RWPE2 (cell line): ENCODE measurements around the gene CTXN1.
A peak's percentile ranks its signal among the peaks of the same experiment; 100 is the strongest.

Experiments used
- ATAC-seq: fragments of 200-7000 bp; cut with Tn5 transposase; 3 replicates; pipeline ENCODE4 v1.9.1; 2021; ENCODE audit warnings: low read depth
- DNase-seq: peaks from one replicate; pipeline ENCODE4 v3.0.0-alpha.2; 2020; ENCODE audit warnings: low spot score
- H3K27ac ChIP-seq: fragments of 450-650 bp; 2 replicates; pipeline ENCODE4 v1.5.1; 2017; ENCODE audit warnings: mild to moderate bottlenecking; ENCODE audit not compliant: poor library complexity, severe bottlenecking
- H3K27me3 ChIP-seq: fragments of 250-450 bp; sonication (Bioruptor Pico); 2 replicates; pipeline ENCODE4 v1.5.1; 2021; ENCODE audit warnings: mild to moderate bottlenecking, moderate library complexity; ENCODE audit not compliant: insufficient read depth, poor library complexity, severe bottlenecking
- H3K36me3 ChIP-seq: fragments of 250-450 bp; sonication (Bioruptor Pico); 2 replicates; pipeline ENCODE4 v1.5.1; 2020; ENCODE audit warnings: low read depth, mild to moderate bottlenecking, moderate library complexity
- H3K4me1 ChIP-seq: fragments of 250-450 bp; sonication (Bioruptor Pico); 2 replicates; pipeline ENCODE4 v1.5.1; 2021; ENCODE audit warnings: mild to moderate bottlenecking, moderate library complexity; ENCODE audit not compliant: insufficient read depth, poor library complexity, severe bottlenecking
- H3K4me3 ChIP-seq: fragments of 250-450 bp; sonication (Bioruptor Pico); 2 replicates; pipeline ENCODE4 v1.5.1; 2021; ENCODE audit warnings: mild to moderate bottlenecking, moderate library complexity; ENCODE audit not compliant: severe bottlenecking
- H3K9me3 ChIP-seq: fragments of 250-450 bp; sonication (Bioruptor Pico); 2 replicates; pipeline ENCODE4 v1.5.1; 2021; ENCODE audit warnings: mild to moderate bottlenecking, moderate library complexity; ENCODE audit not compliant: severe bottlenecking
- CTCF ChIP-seq: fragments of 450-650 bp; IDR thresholded peaks from one replicate; pipeline ENCODE4 v1.5.1; 2017; ENCODE audit warnings: mild to moderate bottlenecking, moderate library complexity; ENCODE audit not compliant: poor library complexity, severe bottlenecking

CTXN1 gene

GRCh38 chr19:7915250-7916102 lies 10.5 kb downstream of the CTXN1 start:
- Histone ChIP-seq H3K9me3 (no peaks in the 10 kb centered on the region), H3K27ac (peak overlapping the region; percentile 22), H3K36me3 (peaks cover 15% of the 10 kb centered on the region), H3K4me3 (peak overlapping the region; percentile 42), H3K27me3 (peaks cover 7% of the 10 kb centered on the region), H3K4me1 (no peaks in the 10 kb centered on the region)
- TF ChIP-seq CTCF = no peak
- ATAC-seq (no peak), DNase-seq (no peak)

- Histone ChIP-seq H3K27ac (no peak within 1 kb of the TSS), H3K4me3 (peak within 1 kb of the TSS; percentile 42)
- ATAC-seq = no peak
Observed at GRCh38 chr19:7914598-7915045, 11.3 kb downstream of the CTXN1 start, which contains the start of gene TGFBR3L. TGFBR3L (plus strand) TSS chr19:7914830.

GRCh38 chr19:7914099-7914498 lies 11.8 kb downstream of the CTXN1 start:
- Histone ChIP-seq H3K27ac (no peak overlapping the region), H3K27me3 (peaks cover 7% of the 10 kb centered on the region), H3K36me3 (peaks cover 16% of the 10 kb centered on the region), H3K4me3 (no peak overlapping the region), H3K4me1 (no peaks in the 10 kb centered on the region), H3K9me3 (no peaks in the 10 kb centered on the region)
- no peak for ATAC-seq
- no peak for DNase-seq
- TF ChIP-seq CTCF = no peak

More at GRCh38 chr19:7914598-7915045, 11.3 kb downstream of the CTXN1 start, which contains the start of gene TGFBR3L:
- DNase-seq = no peak
- H3K4me1 ChIP-seq = no peaks in the 10 kb centered on the region
- no peak for TF ChIP-seq CTCF
- peaks cover 7% of the 10 kb centered on the region for H3K27me3 ChIP-seq
- no peaks in the 10 kb centered on the region for H3K9me3 ChIP-seq
- H3K36me3 ChIP-seq = peaks cover 16% of the 10 kb centered on the region

GRCh38 chr19:7913652-7914051 lies 12.3 kb downstream of the CTXN1 start:
- Histone ChIP-seq H3K27ac (no peak overlapping the region), H3K9me3 (no peaks in the 10 kb centered on the region), H3K36me3 (peaks cover 16% of the 10 kb centered on the region), H3K4me3 (no peak overlapping the region), H3K27me3 (peaks cover 7% of the 10 kb centered on the region), H3K4me1 (no peaks in the 10 kb centered on the region)
- DNase-seq (no peak), ATAC-seq (no peak)
- no peak for TF ChIP-seq CTCF
